ENCODE results near the gene IL13RA1.
"Not testable (repeated sequence)": the region's sequence is repeated elsewhere in the genome, so short reads cannot be mapped to it uniquely, and the experiment has no call there.

IL13RA1 gene

GRCh38 chrX:118726887-118727685 lies at the start of gene IL13RA1:
IL13RA1 (plus strand) TSS chrX:118727606; CDS start chrX:118727639, 33 bp downstream.
- peak in 22 of 56 donors; percentile 0 to 34 (median 6) for DNase-seq

- DNase-seq: no peak
These were observed 48.1 kb upstream of the IL13RA1 start for GRCh38 chrX:118679290-118679689.

- DNase-seq: no peak
These were observed 45.0 kb upstream of the IL13RA1 start for GRCh38 chrX:118682258-118683014.

- no peak for DNase-seq
These were observed 42.0 kb upstream of the IL13RA1 start for GRCh38 chrX:118685393-118685792.

- DNase-seq: no peak
These were observed 38.5 kb upstream of the IL13RA1 start for GRCh38 chrX:118688935-118689334.

GRCh38 chrX:118693843-118694242 lies 33.6 kb upstream of the IL13RA1 start:
- no peak for DNase-seq

- DNase-seq: no peak
These were observed 32.8 kb upstream of the IL13RA1 start for GRCh38 chrX:118694638-118695037.

GRCh38 chrX:118698516-118699170 lies 28.8 kb upstream of the IL13RA1 start:
- peak in 1 of 56 donors; percentile 1 for DNase-seq

- DNase-seq: no peak
These were observed 24.7 kb upstream of the IL13RA1 start for GRCh38 chrX:118702741-118703140.

- no peak for DNase-seq
These were observed 20.7 kb upstream of the IL13RA1 start for GRCh38 chrX:118706681-118707080.

- no peak for DNase-seq
These were observed 12.9 kb upstream of the IL13RA1 start for GRCh38 chrX:118714521-118714920.

GRCh38 chrX:118715917-118716316 lies 11.5 kb upstream of the IL13RA1 start:
- not testable (repeated sequence) for DNase-seq

- not testable (repeated sequence) for DNase-seq
These were observed 10.6 kb upstream of the IL13RA1 start for GRCh38 chrX:118716833-118717232.

GRCh38 chrX:118717678-118718391 lies 9.6 kb upstream of the IL13RA1 start:
- no peak for DNase-seq

- no peak for DNase-seq
These were observed 8.7 kb upstream of the IL13RA1 start for GRCh38 chrX:118718737-118719136.

- DNase-seq: no peak
These were observed 7.2 kb upstream of the IL13RA1 start for GRCh38 chrX:118720058-118720707.

GRCh38 chrX:118723376-118723775 lies 4.0 kb upstream of the IL13RA1 start:
- DNase-seq: no peak

GRCh38 chrX:118724365-118724764 lies 3.0 kb upstream of the IL13RA1 start:
- DNase-seq: no peak

- no peak for DNase-seq
These were observed 2.6 kb upstream of the IL13RA1 start for GRCh38 chrX:118724775-118725174.

- DNase-seq: no peak
These were observed 1.0 kb upstream of the IL13RA1 start for GRCh38 chrX:118726396-118726795.
